ENCODE measurements around the gene TOP2B. TPM values are rescaled to one million over a fixed set of nuclear protein-coding genes. Genes with fewer than 3 reads are reported as not detected.

TOP2B gene
- total RNA-seq, 1 experiment from 2014 or later: 181 TPM

- no peak overlapping the region for H2AK5ac ChIP-seq (ENCODE audit: insufficient read length, low read length)
- Mint-ChIP-seq H3K27ac (no peak overlapping the region), H3K36me3 (ENCODE audit: insufficient read depth in 1 of 3, low read depth in 3 of 3) (no peaks in the 10 kb centered on the region), H3K4me1 (peaks cover 1 to 4% of the 10 kb centered on the region in 2 experiments), H3K27me3 (ENCODE audit: low read depth) (no peaks in the 10 kb centered on the region), H3K9me3 (no peaks in the 10 kb centered on the region), H3K4me3 (no peak overlapping the region)
- H3T11ph ChIP-seq (ENCODE audit: low read length): no peak overlapping the region
- H3K4me2 ChIP-seq (ENCODE audit: insufficient read depth, insufficient read length, low read length): no peak overlapping the region
- H3K56ac ChIP-seq (ENCODE audit: insufficient read length, low read depth, low read length): no peak overlapping the region
- no peak overlapping the region for H3K14ac ChIP-seq (ENCODE audit: insufficient read depth, low read length)
- no peaks in the 10 kb centered on the region for H3K4me1 ChIP-seq (ENCODE audit: insufficient read depth, low read length)
- no peak overlapping the region for H2BK15ac ChIP-seq (ENCODE audit: low read depth, low read length)
- no peaks in the 10 kb centered on the region for H4K20me1 ChIP-seq (ENCODE audit: control insufficient read depth, insufficient read depth, insufficient read length)
- no peak overlapping the region for H2BK120ac ChIP-seq (ENCODE audit: low read depth, low read length, poor library complexity, severe bottlenecking)
- no peaks in the 10 kb centered on the region for H3K79me2 ChIP-seq (ENCODE audit: insufficient read depth, low read length)
- H2BK20ac ChIP-seq (ENCODE audit: low read depth, low read length, poor library complexity, severe bottlenecking): no peak overlapping the region
- no peaks in the 10 kb centered on the region for H3K27me3 ChIP-seq (ENCODE audit: insufficient read depth, low read length)
- no peak overlapping the region for H4K91ac ChIP-seq (ENCODE audit: insufficient read length, low read depth, low read length)
- no peak overlapping the region for H2BK5ac ChIP-seq (ENCODE audit: insufficient read length, low read length)
- no peak overlapping the region for H3K18ac ChIP-seq (ENCODE audit: insufficient read length, low read depth, low read length)
- H3K9ac ChIP-seq (ENCODE audit: extremely low read depth, insufficient read length, low read length): no peak overlapping the region
- H3K79me1 ChIP-seq (ENCODE audit: insufficient read depth, low read depth, low read length, poor library complexity, severe bottlenecking): no peaks in the 10 kb centered on the region
- no CpG with 5 or more reads among the region's 5 CpGs for WGBS (ENCODE audit: extremely low coverage, insufficient read length, low lambda C conversion rate)
- H2AFZ ChIP-seq (ENCODE audit: low read length): no peak overlapping the region
- H4K8ac ChIP-seq (replicated peaks; ENCODE audit: insufficient read length, low read depth, low read length): no peak overlapping the region
- H3K27ac ChIP-seq (ENCODE audit: insufficient read length, low read depth, low read length): no peak overlapping the region
- no peak overlapping the region for H2BK12ac ChIP-seq (ENCODE audit: insufficient read length, low read depth, low read length)
- no peak overlapping the region for H3K4ac ChIP-seq (ENCODE audit: low read depth, low read length)
- no peaks in the 10 kb centered on the region for H3K9me3 ChIP-seq (ENCODE audit: control insufficient read depth, low read depth, low read length)
- H4K5ac ChIP-seq (ENCODE audit: insufficient read length, low read depth, low read length): no peak overlapping the region
- no peak overlapping the region for H3K23ac ChIP-seq (ENCODE audit: insufficient read length, low read depth, low read length)
- H3K23me2 ChIP-seq (ENCODE audit: insufficient read length, low read depth, low read length, poor library complexity, severe bottlenecking): no peaks in the 10 kb centered on the region
- TF ChIP-seq CTCF (conservative IDR thresholded peaks at IDR 0.05): no peak
- DNase-seq: no peak
Observed at GRCh38 chr3:25587526-25587925, 77.2 kb downstream of the TOP2B start.
